H9 (cell line): ENCODE measurements around the gene P2RX2. TPM values are rescaled to one million over a fixed set of nuclear protein-coding genes. Genes with fewer than 3 reads are reported as not detected.

Experiments used
- DNase-seq: peaks from one replicate; pipeline ENCODE4 v3.0.0-alpha.2; 2017
- H2AFZ ChIP-seq: one replicate; pipeline ENCODE4 v1.6.1; 2013; ENCODE audit warnings: mild to moderate bottlenecking, low read length, control low read depth, moderate library complexity
- H2AK5ac ChIP-seq: 2 replicates; pipeline ENCODE4 v1.6.1; 2013; ENCODE audit warnings: low read length, control low read depth, mixed read lengths; ENCODE audit not compliant: insufficient read length
- H2BK120ac ChIP-seq: one replicate; pipeline ENCODE4 v1.6.1; 2013; ENCODE audit warnings: low read depth, mild to moderate bottlenecking, low read length, control low read depth, inconsistent platforms; ENCODE audit not compliant: poor library complexity, severe bottlenecking
- H2BK12ac ChIP-seq: 2 replicates; pipeline ENCODE4 v1.6.1; 2013; ENCODE audit warnings: low read length, control low read depth, mixed read lengths, low read depth; ENCODE audit not compliant: insufficient read length
- H2BK15ac ChIP-seq: 2 replicates; pipeline ENCODE4 v1.6.1; 2013; ENCODE audit warnings: low read depth, low read length, control low read depth
- H2BK20ac ChIP-seq: one replicate; pipeline ENCODE4 v1.6.1; 2013; ENCODE audit warnings: low read depth, mild to moderate bottlenecking, low read length, control low read depth, inconsistent platforms; ENCODE audit not compliant: poor library complexity, severe bottlenecking
- H2BK5ac ChIP-seq: 2 replicates; pipeline ENCODE4 v1.6.1; 2013; ENCODE audit warnings: low read length, control low read depth, mixed read lengths; ENCODE audit not compliant: insufficient read length
- H3K14ac ChIP-seq: 2 replicates; pipeline ENCODE4 v1.6.1; 2013; ENCODE audit warnings: low read length, control low read depth; ENCODE audit not compliant: insufficient read depth
- H3K18ac ChIP-seq: 2 replicates; pipeline ENCODE4 v1.6.1; 2013; ENCODE audit warnings: low read depth, mild to moderate bottlenecking, mixed read lengths, low read length, control low read depth; ENCODE audit not compliant: insufficient read length
- H3K23ac ChIP-seq: 2 replicates; pipeline ENCODE4 v1.6.1; 2013; ENCODE audit warnings: low read length, control low read depth, mixed read lengths, low read depth; ENCODE audit not compliant: insufficient read length
- H3K23me2 ChIP-seq: 2 replicates; pipeline ENCODE4 v1.6.1; 2013; ENCODE audit warnings: low read depth, mild to moderate bottlenecking, mixed read lengths, low read length, control low read depth; ENCODE audit not compliant: insufficient read length, poor library complexity, severe bottlenecking
- H3K27ac ChIP-seq: 2 replicates; pipeline ENCODE4 v1.5.1; 2013; ENCODE audit warnings: low read length, control low read depth, mixed read lengths, low read depth; ENCODE audit not compliant: insufficient read length
- H3K27me3 ChIP-seq: 2 replicates; pipeline ENCODE4 v1.6.1; 2013; ENCODE audit warnings: low read length, control low read depth, inconsistent platforms; ENCODE audit not compliant: insufficient read depth
- H3K4ac ChIP-seq: 2 replicates; pipeline ENCODE4 v1.6.1; 2013; ENCODE audit warnings: low read depth, mild to moderate bottlenecking, control low read depth, inconsistent platforms, low read length, moderate library complexity
- H3K4me1 ChIP-seq: 2 replicates; pipeline ENCODE4 v1.6.1; 2013; ENCODE audit warnings: low read length, control low read depth, inconsistent platforms; ENCODE audit not compliant: insufficient read depth
- H3K4me2 ChIP-seq: 2 replicates; pipeline ENCODE4 v1.6.1; 2013; ENCODE audit warnings: low read length, control low read depth, mixed read lengths; ENCODE audit not compliant: insufficient read length, insufficient read depth
- H3K56ac ChIP-seq: 2 replicates; pipeline ENCODE4 v1.6.1; 2013; ENCODE audit warnings: low read depth, mild to moderate bottlenecking, mixed read lengths, low read length, control low read depth; ENCODE audit not compliant: insufficient read length
- H3K79me1 ChIP-seq: 2 replicates; pipeline ENCODE4 v1.6.1; 2013; ENCODE audit warnings: low read depth, mild to moderate bottlenecking, moderate library complexity, low read length, control low read depth, inconsistent platforms; ENCODE audit not compliant: insufficient read depth, poor library complexity, severe bottlenecking
- H3K79me2 ChIP-seq: 2 replicates; pipeline ENCODE4 v1.6.1; 2013; ENCODE audit warnings: low read length, control low read depth, inconsistent platforms; ENCODE audit not compliant: insufficient read depth
- H3K9ac ChIP-seq: 2 replicates; pipeline ENCODE4 v1.6.1; 2013; ENCODE audit warnings: low read length, control low read depth, mixed read lengths; ENCODE audit not compliant: insufficient read length; ENCODE audit errors: extremely low read depth
- H3K9me3 ChIP-seq: one replicate; pipeline ENCODE4 v1.6.1; 2013; ENCODE audit warnings: low read depth, low read length, inconsistent platforms; ENCODE audit not compliant: control insufficient read depth
- H3T11ph ChIP-seq: one replicate; pipeline ENCODE4 v1.6.1; 2013; ENCODE audit warnings: mild to moderate bottlenecking, low read length, control low read depth, inconsistent platforms
- H4K20me1 ChIP-seq: one replicate; pipeline ENCODE4 v1.6.1; 2013; ENCODE audit not compliant: control insufficient read depth, insufficient read length, insufficient read depth
- H4K5ac ChIP-seq: 2 replicates; pipeline ENCODE4 v1.6.1; 2013; ENCODE audit warnings: low read depth, mild to moderate bottlenecking, mixed read lengths, low read length, control low read depth; ENCODE audit not compliant: insufficient read length
- H4K8ac ChIP-seq: replicated peaks from 2 replicates; pipeline ENCODE4 v1.6.1; 2013; ENCODE audit warnings: low read length, control low read depth, mixed read lengths, low read depth; ENCODE audit not compliant: insufficient read length
- H4K91ac ChIP-seq: 2 replicates; pipeline ENCODE4 v1.6.1; 2013; ENCODE audit warnings: low read depth, mild to moderate bottlenecking, moderate library complexity, mixed read lengths, low read length, control low read depth; ENCODE audit not compliant: insufficient read length
- H3K27ac Mint-ChIP-seq, 3 experiments: 2 replicates in 2 of 3; 3 replicates in 1 of 3; pipeline ENCODE4 v1.8.0; 2020 to 2021; ENCODE audit warnings: mixed read lengths in 3 of 3, mild to moderate bottlenecking in 1 of 3, moderate library complexity in 1 of 3
- H3K27me3 Mint-ChIP-seq: 2 replicates; pipeline ENCODE4 v1.8.0; 2021; ENCODE audit warnings: low read depth, mild to moderate bottlenecking, moderate library complexity, mixed read lengths
- H3K36me3 Mint-ChIP-seq, 3 experiments: 2 replicates in 2 of 3; 3 replicates in 1 of 3; pipeline ENCODE4 v1.8.0; 2020 to 2021; ENCODE audit warnings: low read depth in 3 of 3, mixed read lengths in 3 of 3; ENCODE audit not compliant: insufficient read depth in 1 of 3
- H3K4me1 Mint-ChIP-seq, 2 experiments: 2 replicates each; pipeline ENCODE4 v1.8.0; 2020; ENCODE audit warnings: mixed read lengths in 2 of 2
- H3K4me3 Mint-ChIP-seq, 2 experiments: 2 replicates in 1 of 2; 3 replicates in 1 of 2; pipeline ENCODE4 v1.8.0; 2020 to 2021; ENCODE audit warnings: mild to moderate bottlenecking in 2 of 2, mixed read lengths in 2 of 2, moderate library complexity in 1 of 2
- H3K9me3 Mint-ChIP-seq, 2 experiments: 2 replicates in 1 of 2; 3 replicates in 1 of 2; pipeline ENCODE4 v1.8.0; 2020; ENCODE audit warnings: mild to moderate bottlenecking in 2 of 2, mixed read lengths in 2 of 2, moderate library complexity in 1 of 2
- CTCF ChIP-seq: fragments of 200-600 bp; sonication (generic); conservative IDR thresholded peaks from 3 replicates; pipeline ENCODE4 v1.8.0; 2021; ENCODE audit warnings: antibody characterized with exemption, mild to moderate bottlenecking
- WGBS: extraction: QIAGEN DNeasy Blood & Tissue Kit; methylation state at CpG from one replicate; pipeline ENCODE4 v1.1.7; 2013; ENCODE audit warnings: missing lambda C conversion rate, low lambda C conversion rate, mixed read lengths; ENCODE audit not compliant: insufficient read length; ENCODE audit errors: extremely low coverage; 5-methylcytosine and 5-hydroxymethylcytosine counted together
- total RNA-seq: library from RNA; stranded (reverse); gene quantifications from 2 replicates; pipeline ENCODE4 v1.2.1, GENCODE V29; 2021

The P2RX2 gene
- total RNA-seq, 1 experiment from 2014 or later = 1.8 TPM

GRCh38 chr12:132624186-132624855, 5.7 kb downstream of the P2RX2 start:
- no peaks in the 10 kb centered on the region for H3K79me1 ChIP-seq
- no peak overlapping the region for H3K14ac ChIP-seq

More at GRCh38 chr12:132624186-132624855, 5.7 kb downstream of the P2RX2 start:
- H3K4me3 Mint-ChIP-seq = no peak overlapping the region
- Histone ChIP-seq H2BK12ac (no peak overlapping the region), H3K23me2 (no peaks in the 10 kb centered on the region), H3T11ph (no peak overlapping the region), H4K91ac (no peak overlapping the region), H4K8ac (no peak overlapping the region), H3K4me1 (no peaks in the 10 kb centered on the region), H3K4me2 (no peak overlapping the region), H3K9me3 (no peaks in the 10 kb centered on the region), H3K18ac (no peak overlapping the region), H4K20me1 (no peaks in the 10 kb centered on the region), H2AK5ac (no peak overlapping the region), H3K56ac (no peak overlapping the region), H3K27ac (no peak overlapping the region), H2BK5ac (no peak overlapping the region), H2AFZ (no peak overlapping the region), H3K79me2 (no peaks in the 10 kb centered on the region), H2BK120ac (no peak overlapping the region), H3K23ac (no peak overlapping the region), H2BK15ac (no peak overlapping the region), H4K5ac (no peak overlapping the region), H3K9ac (no peak overlapping the region), H3K27me3 (no peaks in the 10 kb centered on the region; the same call in 1 of the 2 replicates), H3K4ac (no peak overlapping the region), H2BK20ac (no peak overlapping the region)
- DNase-seq = no peak
- WGBS = no CpG with 5 or more reads among the region's 22 CpGs
- H3K9me3 Mint-ChIP-seq = no peaks in the 10 kb centered on the region
- H3K4me1 Mint-ChIP-seq = peaks cover 2 to 8% of the 10 kb centered on the region in 2 experiments; a peak in 1 of 4 replicates
- peaks cover 14% of the 10 kb centered on the region for H3K27me3 Mint-ChIP-seq
- TF ChIP-seq CTCF = no peak
- peaks cover 18 to 52% (median 30%) of the 10 kb centered on the region in 3 experiments; a peak in 6 of 7 replicates for H3K36me3 Mint-ChIP-seq
- H3K27ac Mint-ChIP-seq = no peak overlapping the region; a peak in 1 of 7 replicates
